Mesodermal cell (in vitro differentiated cells): Measurements from ENCODE around the gene BRCA2.
"Not testable (repeated sequence)": the region's sequence is repeated elsewhere in the genome, so short reads cannot be mapped to it uniquely, and the experiment has no call there.

ENCODE experiments used
- H3K27ac ChIP-seq: 2 replicates; pipeline ENCODE4 v1.7.0; 2013; ENCODE audit warnings: mild to moderate bottlenecking, low read depth, low read length, moderate library complexity; ENCODE audit not compliant: severe bottlenecking
- H3K36me3 ChIP-seq: 2 replicates; pipeline ENCODE4 v1.7.1; 2013; ENCODE audit warnings: mild to moderate bottlenecking, low read length, moderate library complexity; ENCODE audit not compliant: control insufficient read depth, insufficient read depth
- H3K4me1 ChIP-seq: one replicate; pipeline ENCODE4 v1.7.1; 2013; ENCODE audit warnings: mild to moderate bottlenecking, low read length; ENCODE audit not compliant: insufficient read depth, control insufficient read depth, poor library complexity, severe bottlenecking
- H3K4me3 ChIP-seq: 2 replicates; pipeline ENCODE4 v1.7.0; 2013; ENCODE audit warnings: low read length, control low read depth, mild to moderate bottlenecking; ENCODE audit not compliant: insufficient read depth, poor library complexity, severe bottlenecking; ENCODE audit errors: extremely low read depth
- H3K9me3 ChIP-seq: 2 replicates; pipeline ENCODE4 v1.7.1; 2013; ENCODE audit warnings: mild to moderate bottlenecking, low read length, moderate library complexity; ENCODE audit not compliant: control insufficient read depth
- WGBS, 2 experiments: methylation state at CpG; one replicate each; pipeline ENCODE4 v1.1.5; 2013; ENCODE audit warnings: missing lambda C conversion rate in 2 of 2; ENCODE audit not compliant: insufficient coverage in 2 of 2; 5-methylcytosine and 5-hydroxymethylcytosine counted together

BRCA2 gene

DNA sequence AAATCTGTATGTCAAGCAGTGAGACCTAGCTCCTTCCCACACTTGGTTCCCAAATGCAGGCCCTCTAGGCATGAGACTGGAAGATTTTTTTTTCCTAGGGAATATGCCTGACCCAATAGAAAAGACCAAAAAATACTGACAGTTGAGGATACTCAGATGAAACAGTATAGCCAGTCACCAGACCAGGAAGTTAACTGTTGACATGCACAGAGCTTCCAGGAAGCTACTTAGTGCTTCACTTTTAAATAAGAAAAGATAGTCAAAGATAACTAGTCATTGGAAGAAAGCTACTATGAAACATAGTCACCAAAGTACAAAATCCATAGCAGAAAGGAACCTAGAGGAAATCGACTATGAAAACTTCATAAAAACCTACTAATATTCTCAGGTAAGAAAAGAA is 32.3 kb downstream of the BRCA2 start:
- no peak overlapping the region for H3K27ac ChIP-seq
- H3K36me3 ChIP-seq = peaks cover 16% of the 10 kb centered on the region
- WGBS, 2 experiments = no CpG with 5 or more reads among the region's 1 CpG

DNA sequence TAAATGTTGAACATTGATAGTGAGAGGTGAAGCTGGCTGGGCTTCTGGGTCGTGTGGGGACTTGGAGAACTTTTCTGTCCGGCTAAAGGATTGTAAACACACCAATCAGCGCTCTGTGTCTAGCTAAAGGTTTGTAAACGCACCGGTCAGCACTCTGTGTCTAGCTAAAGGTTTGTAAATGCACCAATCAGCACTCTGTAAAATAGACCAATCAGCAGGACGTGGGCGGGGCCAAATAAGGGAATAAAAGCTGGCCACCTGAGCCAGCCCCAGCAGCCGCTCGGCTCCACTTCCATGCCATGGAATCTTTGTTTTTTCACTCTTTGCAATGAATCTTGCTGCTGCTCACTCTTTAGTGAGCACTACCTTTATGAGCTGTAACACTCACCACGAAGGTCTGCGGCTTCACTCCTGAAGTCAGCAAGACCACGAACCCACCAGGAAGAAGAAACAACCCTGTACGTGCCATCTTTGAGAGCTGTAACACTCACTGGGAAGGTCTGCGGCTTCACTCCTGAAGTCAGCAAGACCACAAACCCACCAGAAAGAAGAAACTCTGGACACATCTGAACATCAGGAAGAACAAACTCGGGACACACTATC is 35.6 kb downstream of the BRCA2 start:
- H3K36me3 ChIP-seq = peaks cover 17% of the 10 kb centered on the region
- not testable (repeated sequence) for H3K4me3 ChIP-seq, H3K9me3 ChIP-seq, H3K27ac ChIP-seq, H3K4me1 ChIP-seq
- WGBS, 2 experiments = 95 to 96% methylated on average over 12 to 13 of the region's 15 CpGs

More for the DNA sequence above, 32.3 kb downstream of the BRCA2 start:
- H3K9me3 ChIP-seq = no peaks in the 10 kb centered on the region
- H3K4me1 ChIP-seq = no peaks in the 10 kb centered on the region
- no peak overlapping the region for H3K4me3 ChIP-seq

DNA sequence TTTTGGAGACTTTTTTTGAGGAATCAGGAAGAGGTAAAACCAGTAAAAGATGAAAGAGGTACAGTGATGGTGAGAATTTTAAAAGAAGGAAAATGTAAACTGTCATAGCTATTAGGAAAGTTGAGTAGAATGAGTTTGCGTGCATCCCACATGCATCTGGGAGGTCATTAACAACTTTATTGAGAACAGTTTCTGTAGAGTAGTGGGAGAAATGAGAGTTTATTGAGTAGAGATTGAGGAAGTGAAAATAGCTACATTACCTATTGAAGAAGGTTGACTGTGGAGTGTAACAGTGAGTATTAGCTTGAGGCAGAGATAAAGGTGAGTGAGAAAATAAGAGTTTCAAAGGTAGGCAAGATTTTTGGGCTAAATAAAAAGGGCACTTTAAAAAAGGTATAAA is 38.7 kb downstream of the BRCA2 start:
- H3K4me1 ChIP-seq = no peaks in the 10 kb centered on the region
- H3K27ac ChIP-seq = no peak overlapping the region
- WGBS, 2 experiments = 88 to 100% methylated on average over 1 of the region's 1 CpG
- peaks cover 15% of the 10 kb centered on the region for H3K36me3 ChIP-seq
- no peak overlapping the region for H3K4me3 ChIP-seq
- H3K9me3 ChIP-seq = no peaks in the 10 kb centered on the region

DNA sequence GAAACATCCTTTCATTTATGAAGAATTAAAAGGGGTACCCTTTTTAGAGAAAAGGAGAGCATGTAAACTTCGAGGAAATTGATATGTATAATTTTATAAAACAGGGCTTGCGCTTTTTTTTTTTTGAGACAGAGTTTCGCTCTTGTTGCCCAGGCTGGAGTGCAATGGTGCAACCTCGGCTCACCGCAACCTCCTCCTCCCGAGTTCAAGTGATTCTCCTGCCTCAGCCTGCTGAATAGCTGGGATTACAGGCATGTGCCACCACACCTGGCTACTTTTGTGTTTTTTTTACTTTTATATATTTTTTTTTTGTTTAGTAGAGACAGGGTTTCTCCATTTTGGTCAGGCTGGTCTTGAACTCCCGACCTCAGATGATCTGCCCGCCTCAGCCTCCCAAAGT is 40.6 kb downstream of the BRCA2 start:
- H3K9me3 ChIP-seq, H3K36me3 ChIP-seq, H3K4me1 ChIP-seq, H3K27ac ChIP-seq, H3K4me3 ChIP-seq: not testable (repeated sequence)
- 80 to 94% methylated on average over 1 to 8 of the region's 8 CpGs for WGBS, 2 experiments

DNA sequence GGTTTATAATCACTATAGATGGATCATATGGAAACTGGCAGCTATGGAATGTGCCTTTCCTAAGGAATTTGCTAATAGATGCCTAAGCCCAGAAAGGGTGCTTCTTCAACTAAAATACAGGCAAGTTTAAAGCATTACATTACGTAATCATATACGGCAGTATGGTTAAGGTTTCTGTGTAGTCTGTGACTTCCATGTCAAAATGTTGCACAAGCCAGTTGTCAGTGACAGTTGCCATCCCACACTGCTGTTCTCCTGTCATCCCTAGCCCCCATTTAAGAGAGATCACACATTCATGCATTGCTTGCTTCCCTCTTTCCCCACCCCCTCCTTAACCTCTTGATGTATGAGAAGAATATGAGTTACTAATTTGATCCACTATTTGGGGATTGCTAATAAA is 47.3 kb downstream of the BRCA2 start:
- H3K4me1 ChIP-seq = no peaks in the 10 kb centered on the region
- H3K9me3 ChIP-seq = no peaks in the 10 kb centered on the region
- WGBS, 2 experiments = 80 to 100% methylated on average over 2 of the region's 2 CpGs

DNA sequence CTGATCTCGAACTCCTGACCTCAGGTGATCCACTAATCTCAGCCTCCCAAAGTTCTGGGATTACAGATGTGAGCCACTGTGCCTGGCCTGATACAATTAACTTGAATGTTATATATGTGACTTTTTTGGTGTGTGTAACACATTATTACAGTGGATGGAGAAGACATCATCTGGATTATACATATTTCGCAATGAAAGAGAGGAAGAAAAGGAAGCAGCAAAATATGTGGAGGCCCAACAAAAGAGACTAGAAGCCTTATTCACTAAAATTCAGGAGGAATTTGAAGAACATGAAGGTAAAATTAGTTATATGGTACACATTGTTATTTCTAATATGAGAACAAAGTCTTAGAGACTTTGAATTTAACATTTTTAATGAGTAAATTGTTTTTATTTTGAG is 55.5 kb downstream of the BRCA2 start:
- WGBS, 2 experiments = no CpG with 5 or more reads among the region's 2 CpGs
- H3K4me1 ChIP-seq = no peaks in the 10 kb centered on the region
- peaks cover 10% of the 10 kb centered on the region for H3K9me3 ChIP-seq
- H3K27ac ChIP-seq = no peak overlapping the region
- peaks cover 25% of the 10 kb centered on the region for H3K36me3 ChIP-seq
- H3K4me3 ChIP-seq = no peak overlapping the region

More for the DNA sequence above, 47.3 kb downstream of the BRCA2 start:
- Histone ChIP-seq H3K27ac (no peak overlapping the region), H3K36me3 (peaks cover 15% of the 10 kb centered on the region), H3K4me3 (no peak overlapping the region)

DNA sequence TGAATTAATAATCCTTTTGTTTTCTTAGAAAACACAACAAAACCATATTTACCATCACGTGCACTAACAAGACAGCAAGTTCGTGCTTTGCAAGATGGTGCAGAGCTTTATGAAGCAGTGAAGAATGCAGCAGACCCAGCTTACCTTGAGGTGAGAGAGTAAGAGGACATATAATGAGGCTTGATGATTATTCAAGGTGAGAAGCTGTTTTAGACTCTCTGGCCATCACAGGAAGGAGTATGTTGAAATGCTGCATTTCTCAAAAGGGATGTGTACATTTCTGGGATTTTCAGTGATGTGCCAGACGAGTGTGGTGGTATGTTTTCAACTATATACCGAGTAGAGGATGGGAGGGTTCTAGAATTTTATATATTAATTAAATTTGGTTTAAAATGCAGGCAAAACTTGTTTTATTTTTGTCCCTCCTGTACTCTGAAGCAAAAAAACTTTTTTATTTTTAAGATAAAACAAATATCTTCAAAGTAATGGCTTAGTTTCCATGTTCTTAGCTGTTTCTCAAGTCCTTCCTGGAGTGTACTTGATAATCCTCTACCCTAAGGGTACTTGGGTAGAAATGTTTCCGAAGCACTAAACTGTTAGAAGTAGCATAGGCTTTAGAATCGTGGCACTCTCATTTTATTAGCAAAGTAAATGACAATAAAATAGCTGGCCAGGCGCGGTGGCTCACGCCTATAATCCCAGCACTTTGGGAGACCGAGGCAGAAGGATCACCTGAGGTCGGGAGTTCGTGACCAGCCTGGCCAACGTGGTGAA is 61.5 kb downstream of the BRCA2 start:
- Histone ChIP-seq H3K27ac (no peak overlapping the region), H3K4me3 (no peak overlapping the region), H3K36me3 (peaks cover 40% of the 10 kb centered on the region), H3K9me3 (peaks cover 10% of the 10 kb centered on the region), H3K4me1 (no peaks in the 10 kb centered on the region)
- 82 to 95% methylated on average over 9 of the region's 13 CpGs for WGBS, 2 experiments

DNA sequence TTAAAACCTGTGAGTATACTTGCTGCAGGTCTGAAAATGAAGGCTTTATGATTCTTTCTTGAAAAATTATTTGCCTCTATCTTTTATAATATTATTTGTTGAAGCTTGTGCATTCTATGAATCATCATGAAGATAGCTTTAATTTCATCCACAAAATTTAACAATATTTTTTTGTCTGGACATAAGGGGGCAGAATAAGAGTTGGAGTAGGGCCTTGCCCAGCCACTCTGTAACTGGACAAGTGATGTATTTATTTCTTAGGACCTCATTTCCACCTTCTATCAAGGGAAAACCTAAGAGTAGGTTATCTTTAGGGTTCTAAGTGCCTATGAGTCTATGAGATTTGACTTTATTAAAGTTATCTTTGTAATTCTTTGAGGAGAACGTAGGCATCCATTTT is 62.7 kb downstream of the BRCA2 start:
- no peak overlapping the region for H3K4me3 ChIP-seq
- H3K4me1 ChIP-seq = no peaks in the 10 kb centered on the region
- peaks cover 37% of the 10 kb centered on the region for H3K36me3 ChIP-seq
- no peak overlapping the region for H3K27ac ChIP-seq
- no CpG with 5 or more reads among the region's 1 CpG for WGBS, 2 experiments
- H3K9me3 ChIP-seq = peaks cover 10% of the 10 kb centered on the region

DNA sequence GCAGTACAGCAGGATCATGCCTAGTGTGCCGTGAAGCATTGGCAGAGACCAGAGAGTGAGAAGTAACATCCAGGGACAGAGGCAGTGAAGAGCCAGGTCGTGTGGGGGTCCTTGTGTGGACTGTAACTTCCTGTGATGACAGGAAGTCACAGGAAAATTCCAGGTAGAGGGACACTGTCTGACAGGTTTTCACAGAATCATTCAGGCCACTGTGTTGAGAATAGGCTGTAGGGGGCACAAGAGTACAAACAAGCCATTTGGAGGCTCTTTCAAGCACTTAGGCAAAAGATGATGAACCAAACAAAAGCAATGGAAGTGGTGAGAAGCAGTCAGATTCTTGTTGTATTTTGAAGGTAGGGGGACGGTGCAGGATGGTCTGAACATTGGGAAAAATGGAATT is 66.2 kb downstream of the BRCA2 start:
- 72 to 76% methylated on average over 3 of the region's 3 CpGs for WGBS, 2 experiments
- Histone ChIP-seq H3K36me3 (peaks cover 34% of the 10 kb centered on the region), H3K27ac (no peak overlapping the region), H3K9me3 (no peaks in the 10 kb centered on the region), H3K4me3 (no peak overlapping the region), H3K4me1 (no peaks in the 10 kb centered on the region)

DNA sequence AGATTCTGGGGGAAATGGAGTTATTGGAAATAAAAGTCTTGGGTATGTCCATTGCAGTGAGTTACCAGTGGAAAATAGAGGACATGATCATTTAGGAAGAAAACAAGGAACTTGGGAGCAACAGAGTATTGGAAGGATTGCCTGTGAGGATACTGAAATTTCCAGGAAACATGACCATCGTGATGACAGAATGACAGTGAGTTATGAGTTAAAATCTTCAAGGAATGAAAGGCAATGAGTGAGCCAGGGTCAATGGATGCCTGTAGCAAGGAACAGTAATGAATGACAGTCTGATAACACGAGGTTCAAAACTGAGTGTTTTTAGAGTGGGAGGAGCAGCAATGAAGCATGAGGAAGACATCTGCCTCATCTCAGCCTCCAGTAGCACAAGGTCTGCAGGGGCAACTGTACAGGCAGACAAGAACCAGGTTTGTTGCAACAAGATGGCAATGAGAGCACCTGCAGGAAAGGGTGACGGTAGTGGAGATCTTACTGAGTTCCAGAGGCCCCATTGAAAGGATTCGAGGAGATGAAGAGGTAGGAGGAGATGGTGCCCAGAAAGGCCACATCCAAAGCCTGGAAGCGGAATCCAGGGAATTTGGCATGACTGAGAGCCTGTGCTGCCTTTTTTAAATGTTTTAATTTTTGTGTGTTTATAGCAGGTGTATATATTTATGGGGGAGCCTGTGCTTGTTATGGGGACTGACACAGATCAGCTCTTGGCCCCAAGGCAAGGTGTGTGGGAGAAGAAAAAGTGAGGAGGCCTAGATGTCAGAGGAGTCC is 68.7 kb downstream of the BRCA2 start:
- no peak overlapping the region for H3K4me3 ChIP-seq
- H3K9me3 ChIP-seq = no peaks in the 10 kb centered on the region
- H3K27ac ChIP-seq = no peak overlapping the region
- 85 to 92% methylated on average over 4 to 5 of the region's 5 CpGs for WGBS, 2 experiments
- peaks cover 28% of the 10 kb centered on the region for H3K36me3 ChIP-seq
- H3K4me1 ChIP-seq = no peaks in the 10 kb centered on the region
